Ovary (tissue), 3 donors: ENCODE measurements around the gene ZNRD2.

Source experiments
- EP300 ChIP-seq: sonication (generic); formaldehyde crosslinking; IDR thresholded peaks from one replicate; pipeline ENCODE4 v1.6.1; 2017; ENCODE audit warnings: antibody characterized with exemption
- POLR2A ChIP-seq: fragments of 450-650 bp; IDR thresholded peaks from one replicate; pipeline ENCODE4 v1.6.1; 2017; ENCODE audit warnings: antibody characterized with exemption, mild to moderate bottlenecking, moderate library complexity
- TF ChIP-seq, protein P1 (sequence below), 3 donors: fragments of 450-650 bp in 2 of 3; fragments of 200-600 bp in 1 of 3; IDR thresholded peaks; one replicate each; pipeline versions ENCODE4 v1.5.1 to v1.8.0; 2016 to 2022; ENCODE audit warnings: antibody characterized with exemption in 3 of 3, mild to moderate bottlenecking in 1 of 3
- donor health status: DM: no; HTN: no; CAD: no.

DNA sequence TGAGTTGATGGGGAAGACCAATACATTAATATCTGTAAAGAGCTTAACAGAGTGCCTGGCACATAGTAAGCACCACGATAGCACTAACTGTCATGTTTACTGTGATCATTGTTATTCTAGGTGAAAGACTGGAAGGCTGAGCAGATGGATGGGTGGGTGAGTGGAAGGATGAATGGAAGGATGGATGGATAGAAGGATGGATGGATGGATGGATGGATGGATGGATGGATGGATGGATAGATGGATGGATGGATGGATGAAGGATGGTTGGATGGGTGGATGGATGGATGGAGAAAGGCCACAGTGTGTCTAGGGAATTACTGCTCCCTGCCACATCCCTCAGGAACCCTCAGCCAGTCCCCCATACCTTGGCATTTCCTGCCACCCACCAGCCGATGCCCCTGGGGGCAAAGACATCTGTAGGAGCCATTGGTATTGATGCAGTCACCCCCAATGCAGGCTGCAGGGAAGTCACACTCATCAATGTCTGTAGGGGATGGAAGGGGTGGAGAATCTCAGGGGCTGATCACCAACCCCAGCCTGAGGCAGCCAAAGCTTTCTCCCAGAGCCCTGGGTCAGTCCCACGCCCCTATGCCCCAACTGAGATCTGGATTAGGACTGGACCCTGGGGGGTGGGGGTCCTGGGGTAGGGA lies 27.4 kb upstream of the ZNRD2 start:
- TF ChIP-seq, protein P1, sequence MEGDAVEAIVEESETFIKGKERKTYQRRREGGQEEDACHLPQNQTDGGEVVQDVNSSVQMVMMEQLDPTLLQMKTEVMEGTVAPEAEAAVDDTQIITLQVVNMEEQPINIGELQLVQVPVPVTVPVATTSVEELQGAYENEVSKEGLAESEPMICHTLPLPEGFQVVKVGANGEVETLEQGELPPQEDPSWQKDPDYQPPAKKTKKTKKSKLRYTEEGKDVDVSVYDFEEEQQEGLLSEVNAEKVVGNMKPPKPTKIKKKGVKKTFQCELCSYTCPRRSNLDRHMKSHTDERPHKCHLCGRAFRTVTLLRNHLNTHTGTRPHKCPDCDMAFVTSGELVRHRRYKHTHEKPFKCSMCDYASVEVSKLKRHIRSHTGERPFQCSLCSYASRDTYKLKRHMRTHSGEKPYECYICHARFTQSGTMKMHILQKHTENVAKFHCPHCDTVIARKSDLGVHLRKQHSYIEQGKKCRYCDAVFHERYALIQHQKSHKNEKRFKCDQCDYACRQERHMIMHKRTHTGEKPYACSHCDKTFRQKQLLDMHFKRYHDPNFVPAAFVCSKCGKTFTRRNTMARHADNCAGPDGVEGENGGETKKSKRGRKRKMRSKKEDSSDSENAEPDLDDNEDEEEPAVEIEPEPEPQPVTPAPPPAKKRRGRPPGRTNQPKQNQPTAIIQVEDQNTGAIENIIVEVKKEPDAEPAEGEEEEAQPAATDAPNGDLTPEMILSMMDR (IDR thresholded peaks at IDR 0.05), result no peak
- TF ChIP-seq POLR2A (no peak), EP300 (no peak)
